Mammary epithelial cell (primary cell): ENCODE results near the gene TPM4.
"Not testable (repeated sequence)": the region's sequence is repeated elsewhere in the genome, so short reads cannot be mapped to it uniquely, and the experiment has no call there.

Source experiments
- CTCF ChIP-seq, 2 donors: IDR thresholded peaks in 1 of 2; conservative IDR thresholded peaks in 1 of 2; 2 replicates each; pipeline ENCODE4 v1.5.1; 2011 to 2012; ENCODE audit warnings: inconsistent platforms in 2 of 2, low read length in 2 of 2, mild to moderate bottlenecking in 2 of 2, control low read depth in 1 of 2, low read depth in 1 of 2; ENCODE audit not compliant: insufficient read depth in 1 of 2; ENCODE audit errors: extremely low read depth in 1 of 2
- EZH2 ChIP-seq: IDR thresholded peaks from 2 replicates; pipeline ENCODE4 v1.6.1; 2012; ENCODE audit warnings: low read length, inconsistent platforms, borderline replicate concordance

- TF ChIP-seq CTCF (conservative IDR thresholded peaks at IDR 0.05 in 1 of 2, IDR thresholded peaks at IDR 0.05 in 1 of 2; ENCODE audit: extremely low read depth in 1 of 2, insufficient read depth in 1 of 2, low read depth in 1 of 2, low read length in 2 of 2); EZH2: not testable (repeated sequence)
Measured at GRCh38 chr19:16119075-16119857, 43.0 kb downstream of the TPM4 start.
